HepG2 (cell line): ENCODE measurements around the gene CDKN3.

Source experiments
- CHD2 ChIP-seq: IDR thresholded peaks from 2 replicates; pipeline ENCODE4 v1.6.1; 2011; ENCODE audit warnings: low read depth, low read length, improper control_type of control experiment
- IRX3 ChIP-seq: sonication (generic); formaldehyde crosslinking; IDR thresholded peaks from 2 replicates; pipeline ENCODE4 v1.8.1; 2023; ENCODE audit warnings: mild to moderate bottlenecking, low read depth, missing genetic modification reagents, borderline replicate concordance
- KDM4B ChIP-seq: sonication (generic); formaldehyde crosslinking; IDR thresholded peaks from 2 replicates; pipeline ENCODE4 v1.4.0; 2020; ENCODE audit warnings: missing genetic modification reagents
- PAX8 ChIP-seq: sonication (generic); formaldehyde crosslinking; IDR thresholded peaks from 2 replicates; pipeline ENCODE4 v1.8.0; 2022; ENCODE audit warnings: mild to moderate bottlenecking, missing genetic modification reagents, borderline replicate concordance
- POLR2A ChIP-seq, 2 experiments: IDR thresholded peaks; 2 replicates each; pipeline ENCODE4 v1.6.1; 2011; ENCODE audit warnings: low read depth in 2 of 2, low read length in 2 of 2, mild to moderate bottlenecking in 1 of 2, moderate library complexity in 1 of 2; ENCODE audit not compliant: insufficient read depth in 1 of 2
- RFX5 ChIP-seq: IDR thresholded peaks from 2 replicates; pipeline ENCODE4 v1.6.1; 2011; ENCODE audit warnings: low read depth, low read length, improper control_type of control experiment
- SOX6 ChIP-seq, 2 experiments: fragments of 450-650 bp in 1 of 2; sonication (generic) in 1 of 2; formaldehyde crosslinking in 1 of 2; IDR thresholded peaks; 2 replicates each; pipeline versions ENCODE4 v1.4.0 to v1.6.1; 2017 to 2020; ENCODE audit warnings: antibody characterized with exemption in 1 of 2, mild to moderate bottlenecking in 1 of 2, missing genetic modification reagents in 1 of 2
- ZNF24 ChIP-seq: fragments of 450-650 bp; IDR thresholded peaks from 2 replicates; pipeline ENCODE4 v1.6.1; 2017; ENCODE audit warnings: antibody characterized with exemption, mild to moderate bottlenecking
- ZNF839 ChIP-seq: sonication (generic); formaldehyde crosslinking; IDR thresholded peaks from 2 replicates; pipeline ENCODE4 v1.4.0; 2020; ENCODE audit warnings: missing genetic modification reagents, mild to moderate bottlenecking, borderline replicate concordance
- TF ChIP-seq, protein P1 (sequence below): sonication (generic); formaldehyde crosslinking; IDR thresholded peaks from 2 replicates; pipeline ENCODE4 v1.8.1; 2022; ENCODE audit warnings: low read depth, mild to moderate bottlenecking, missing genetic modification reagents
- TF ChIP-seq, protein P2 (sequence below): sonication (generic); formaldehyde crosslinking; IDR thresholded peaks from 2 replicates; pipeline ENCODE4 v1.5.0; 2020; ENCODE audit warnings: mild to moderate bottlenecking, missing genetic modification reagents, moderate library complexity
- TF ChIP-seq, protein P3 (sequence below): sonication (generic); formaldehyde crosslinking; IDR thresholded peaks from 2 replicates; pipeline ENCODE4 v1.4.0; 2020; ENCODE audit warnings: missing genetic modification reagents, low read depth, mild to moderate bottlenecking, borderline replicate concordance

DNA sequence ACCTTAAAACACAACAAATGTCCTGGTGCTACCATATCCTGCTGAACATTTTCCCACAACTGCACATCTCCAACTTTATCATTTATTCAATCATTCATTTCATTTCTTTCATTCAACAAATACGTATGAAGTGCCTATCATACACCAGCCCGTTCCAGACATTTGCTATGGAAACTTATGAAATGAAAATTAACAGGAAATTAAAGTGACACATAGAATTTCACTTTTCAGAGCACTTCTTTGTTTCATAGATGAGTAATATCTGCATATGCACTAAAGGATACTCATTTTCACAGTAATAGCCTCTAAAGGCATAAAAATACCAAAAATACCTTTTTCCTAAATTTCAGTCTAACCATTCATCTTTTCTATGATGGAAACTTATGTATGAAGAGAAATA is 31.7 kb downstream of the CDKN3 start:
- TF ChIP-seq RFX5 (no peak), CHD2 (no peak), SOX6 (IDR thresholded peaks at IDR 0.05) (no peak), SOX6 (CRISPR knock-in tag; IDR thresholded peaks at IDR 0.05) (no peak), PAX8 (CRISPR knock-in tag) (no peak), KDM4B (CRISPR knock-in tag) (no peak), ZNF24 (no peak), ZNF839 (CRISPR knock-in tag) (no peak), IRX3 (no peak), POLR2A (IDR thresholded peaks at IDR 0.05; ENCODE audit: insufficient read depth in 1 of 2, low read depth in 2 of 2, low read length in 2 of 2) (no peak)
- TF ChIP-seq, protein P1, sequence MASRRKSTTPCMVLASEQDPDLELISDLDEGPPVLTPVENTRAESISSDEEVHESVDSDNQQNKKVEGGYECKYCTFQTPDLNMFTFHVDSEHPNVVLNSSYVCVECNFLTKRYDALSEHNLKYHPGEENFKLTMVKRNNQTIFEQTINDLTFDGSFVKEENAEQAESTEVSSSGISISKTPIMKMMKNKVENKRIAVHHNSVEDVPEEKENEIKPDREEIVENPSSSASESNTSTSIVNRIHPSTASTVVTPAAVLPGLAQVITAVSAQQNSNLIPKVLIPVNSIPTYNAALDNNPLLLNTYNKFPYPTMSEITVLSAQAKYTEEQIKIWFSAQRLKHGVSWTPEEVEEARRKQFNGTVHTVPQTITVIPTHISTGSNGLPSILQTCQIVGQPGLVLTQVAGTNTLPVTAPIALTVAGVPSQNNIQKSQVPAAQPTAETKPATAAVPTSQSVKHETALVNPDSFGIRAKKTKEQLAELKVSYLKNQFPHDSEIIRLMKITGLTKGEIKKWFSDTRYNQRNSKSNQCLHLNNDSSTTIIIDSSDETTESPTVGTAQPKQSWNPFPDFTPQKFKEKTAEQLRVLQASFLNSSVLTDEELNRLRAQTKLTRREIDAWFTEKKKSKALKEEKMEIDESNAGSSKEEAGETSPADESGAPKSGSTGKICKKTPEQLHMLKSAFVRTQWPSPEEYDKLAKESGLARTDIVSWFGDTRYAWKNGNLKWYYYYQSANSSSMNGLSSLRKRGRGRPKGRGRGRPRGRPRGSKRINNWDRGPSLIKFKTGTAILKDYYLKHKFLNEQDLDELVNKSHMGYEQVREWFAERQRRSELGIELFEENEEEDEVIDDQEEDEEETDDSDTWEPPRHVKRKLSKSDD = no peak
- TF ChIP-seq, protein P2, sequence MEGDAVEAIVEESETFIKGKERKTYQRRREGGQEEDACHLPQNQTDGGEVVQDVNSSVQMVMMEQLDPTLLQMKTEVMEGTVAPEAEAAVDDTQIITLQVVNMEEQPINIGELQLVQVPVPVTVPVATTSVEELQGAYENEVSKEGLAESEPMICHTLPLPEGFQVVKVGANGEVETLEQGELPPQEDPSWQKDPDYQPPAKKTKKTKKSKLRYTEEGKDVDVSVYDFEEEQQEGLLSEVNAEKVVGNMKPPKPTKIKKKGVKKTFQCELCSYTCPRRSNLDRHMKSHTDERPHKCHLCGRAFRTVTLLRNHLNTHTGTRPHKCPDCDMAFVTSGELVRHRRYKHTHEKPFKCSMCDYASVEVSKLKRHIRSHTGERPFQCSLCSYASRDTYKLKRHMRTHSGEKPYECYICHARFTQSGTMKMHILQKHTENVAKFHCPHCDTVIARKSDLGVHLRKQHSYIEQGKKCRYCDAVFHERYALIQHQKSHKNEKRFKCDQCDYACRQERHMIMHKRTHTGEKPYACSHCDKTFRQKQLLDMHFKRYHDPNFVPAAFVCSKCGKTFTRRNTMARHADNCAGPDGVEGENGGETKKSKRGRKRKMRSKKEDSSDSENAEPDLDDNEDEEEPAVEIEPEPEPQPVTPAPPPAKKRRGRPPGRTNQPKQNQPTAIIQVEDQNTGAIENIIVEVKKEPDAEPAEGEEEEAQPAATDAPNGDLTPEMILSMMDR (CRISPR knock-in tag) = no peak
- TF ChIP-seq, protein P3, sequence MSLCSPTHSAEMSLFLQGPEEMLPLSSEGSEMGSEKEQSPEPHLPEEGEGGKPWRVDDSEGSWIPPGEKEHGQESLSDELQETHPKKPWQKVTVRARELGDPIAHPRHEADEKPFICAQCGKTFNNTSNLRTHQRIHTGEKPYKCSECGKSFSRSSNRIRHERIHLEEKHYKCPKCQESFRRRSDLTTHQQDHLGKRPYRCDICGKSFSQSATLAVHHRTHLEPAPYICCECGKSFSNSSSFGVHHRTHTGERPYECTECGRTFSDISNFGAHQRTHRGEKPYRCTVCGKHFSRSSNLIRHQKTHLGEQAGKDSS (CRISPR knock-in tag) = no peak
